Gastrocnemius medialis (tissue), 4 donors: ENCODE data around the gene CLEC4G.

ENCODE experiments used
- CTCF ChIP-seq, 5 experiments: fragments of 450-650 bp in 3 of 5; fragments of 200-600 bp in 2 of 5; sonication (generic) in 2 of 5; IDR thresholded peaks in 4 of 5; conservative IDR thresholded peaks in 1 of 5; 1 replicate in 4 of 5; 2 replicates in 1 of 5; pipeline ENCODE4 v1.5.1; 2016 to 2019; ENCODE audit warnings: antibody characterized with exemption in 5 of 5, mild to moderate bottlenecking in 3 of 5, moderate library complexity in 3 of 5
- POLR2A ChIP-seq, 2 donors: fragments of 450-650 bp; IDR thresholded peaks; one replicate each; pipeline ENCODE4 v1.6.1; 2017; ENCODE audit warnings: antibody characterized with exemption in 2 of 2, mild to moderate bottlenecking in 2 of 2, moderate library complexity in 2 of 2

GRCh38 chr19:7725791-7726190, 6.1 kb downstream of the CLEC4G start:
- TF ChIP-seq CTCF (IDR thresholded peaks at IDR 0.05 in 4 of 5, conservative IDR thresholded peaks at IDR 0.05 in 1 of 5) (no peak), POLR2A (IDR thresholded peaks at IDR 0.05) (no peak)
